Hepatocyte (in vitro differentiated cells): ENCODE results near the gene SLC23A2.

Experiments
- CTCF ChIP-seq: fragments of 200-600 bp; sonication (generic); IDR thresholded peaks from 2 replicates; pipeline ENCODE4 v1.5.1; 2016; ENCODE audit warnings: antibody characterized with exemption, mild to moderate bottlenecking; ENCODE audit not compliant: poor library complexity
- EZH2 ChIP-seq: fragments of 200-600 bp; sonication (generic); IDR thresholded peaks from 2 replicates; pipeline ENCODE4 v1.6.1; 2016; ENCODE audit warnings: antibody characterized with exemption, mild to moderate bottlenecking, borderline replicate concordance
- EZH2phosphoT487 ChIP-seq: fragments of 200-600 bp; sonication (generic); IDR thresholded peaks from one replicate; pipeline ENCODE4 v1.6.1; 2018; ENCODE audit warnings: antibody characterized with exemption, mild to moderate bottlenecking, low read depth, moderate library complexity; ENCODE audit not compliant: unreplicated experiment, severe bottlenecking

- TF ChIP-seq CTCF = no peak
- no peak for TF ChIP-seq EZH2
- no peak for TF ChIP-seq EZH2phosphoT487
Measured at GRCh38 chr20:4881006-4881730, 120.1 kb downstream of the SLC23A2 start.
